Islet precursor cell (in vitro differentiated cells): ENCODE results near the gene ATP9B.
"Not testable (repeated sequence)": the region's sequence is repeated elsewhere in the genome, so short reads cannot be mapped to it uniquely, and the experiment has no call there.

Experiments
- DNase-seq: peaks from one replicate; pipeline ENCODE4 v3.0.0-alpha.2; 2018

ATP9B gene

DNA sequence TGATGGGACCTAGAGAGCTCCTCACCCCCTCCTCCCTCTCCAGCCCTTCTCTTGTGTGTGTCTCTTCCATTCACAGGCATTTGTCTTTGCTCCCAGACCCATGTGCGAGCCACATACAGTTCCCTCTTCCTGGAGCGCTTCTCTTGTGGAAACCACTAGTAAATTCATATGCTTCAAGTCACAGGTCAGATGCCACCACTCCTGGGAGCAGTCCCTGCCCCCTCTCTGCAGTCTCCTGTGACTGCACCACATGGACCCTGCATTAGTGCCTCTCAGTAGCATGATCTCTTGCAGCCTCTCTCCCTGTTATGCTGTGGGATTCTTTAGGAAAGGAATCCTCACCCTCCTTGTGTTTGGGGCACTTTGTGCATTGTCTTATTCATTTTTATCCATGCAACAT, 230.1 kb downstream of the ATP9B start:
- peak; percentile 45 for DNase-seq

DNA sequence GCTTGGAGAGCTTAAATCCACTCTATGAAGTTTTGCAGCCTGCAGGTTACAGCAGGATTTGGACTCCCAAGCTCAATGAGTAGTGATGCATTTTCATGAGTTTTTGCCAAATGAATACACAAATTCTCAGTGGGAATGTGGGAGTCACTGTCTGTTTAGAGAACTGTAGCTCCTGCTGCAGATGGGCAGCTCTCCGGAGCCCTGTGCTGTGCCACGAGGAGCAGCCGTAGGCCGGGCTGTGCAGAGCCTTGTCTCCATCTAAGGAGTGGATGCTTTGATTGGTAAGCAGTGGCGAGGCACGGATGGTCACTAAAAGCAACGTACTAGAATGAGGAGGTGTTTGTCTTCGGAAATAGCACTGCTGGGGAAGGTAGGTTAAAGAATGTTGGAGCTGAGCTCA, 230.5 kb downstream of the ATP9B start:
- peak; percentile 32 for DNase-seq

GRCh38 chr18:79300413-79300812, 231.2 kb downstream of the ATP9B start:
- peak; percentile 38 for DNase-seq

DNA sequence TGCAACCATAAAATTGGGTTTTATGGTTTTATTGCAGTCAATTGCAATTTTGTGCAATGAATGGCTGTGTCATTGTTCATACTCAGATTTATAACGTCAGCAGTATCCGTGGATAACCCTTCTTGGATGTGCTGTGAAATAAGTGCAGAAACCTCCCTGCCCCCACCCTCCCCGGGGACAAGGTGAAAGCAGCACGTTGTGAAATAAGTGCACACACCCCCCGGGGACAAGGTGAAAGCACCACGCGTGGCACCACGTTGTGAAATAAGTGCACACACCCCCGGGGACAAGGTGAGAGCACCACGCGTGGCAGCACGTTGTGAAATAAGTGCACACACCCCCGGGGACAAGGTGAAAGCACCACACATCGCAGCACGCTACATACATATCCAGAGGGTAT, 232.9 kb downstream of the ATP9B start:
- DNase-seq, result peak; percentile 10

- peak; percentile 31 for DNase-seq
Observed at GRCh38 chr18:79305911-79306310, 236.7 kb downstream of the ATP9B start.

DNA sequence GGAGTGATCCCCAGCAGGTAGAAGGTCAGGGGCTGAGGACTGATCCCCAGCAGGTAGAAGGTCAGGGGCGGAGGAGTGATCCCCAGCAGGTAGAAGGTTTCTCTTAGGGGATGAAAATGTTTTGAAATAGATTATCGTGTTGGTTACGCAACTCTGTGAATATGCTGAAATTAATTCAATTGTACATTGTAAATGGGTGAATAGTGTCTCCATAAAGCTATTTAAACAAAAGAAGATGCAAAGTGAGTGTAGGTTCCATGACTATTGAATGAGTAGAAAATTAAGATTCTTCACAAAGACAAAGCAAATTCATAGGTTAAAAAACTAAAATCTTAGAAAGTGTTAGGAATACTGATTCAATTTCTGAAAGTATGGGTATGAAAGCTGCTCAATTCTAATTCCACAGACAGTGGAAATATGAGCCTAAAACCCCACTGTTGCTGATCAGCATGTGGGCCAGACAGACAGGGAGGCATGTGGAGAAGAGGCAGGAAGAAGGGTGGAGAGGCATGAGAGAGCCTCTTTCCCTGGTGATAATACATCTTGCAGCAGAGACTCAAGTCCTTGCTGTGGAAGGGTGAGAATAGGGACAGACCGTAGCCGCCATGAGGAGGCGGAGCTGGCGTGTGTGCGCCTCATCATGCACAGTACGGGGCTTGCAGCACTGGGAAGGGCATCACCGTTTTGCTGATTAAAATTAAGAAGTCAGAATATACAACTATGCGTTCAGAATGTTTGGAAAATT, 240.6 kb downstream of the ATP9B start:
- peak; percentile 20 for DNase-seq

DNA sequence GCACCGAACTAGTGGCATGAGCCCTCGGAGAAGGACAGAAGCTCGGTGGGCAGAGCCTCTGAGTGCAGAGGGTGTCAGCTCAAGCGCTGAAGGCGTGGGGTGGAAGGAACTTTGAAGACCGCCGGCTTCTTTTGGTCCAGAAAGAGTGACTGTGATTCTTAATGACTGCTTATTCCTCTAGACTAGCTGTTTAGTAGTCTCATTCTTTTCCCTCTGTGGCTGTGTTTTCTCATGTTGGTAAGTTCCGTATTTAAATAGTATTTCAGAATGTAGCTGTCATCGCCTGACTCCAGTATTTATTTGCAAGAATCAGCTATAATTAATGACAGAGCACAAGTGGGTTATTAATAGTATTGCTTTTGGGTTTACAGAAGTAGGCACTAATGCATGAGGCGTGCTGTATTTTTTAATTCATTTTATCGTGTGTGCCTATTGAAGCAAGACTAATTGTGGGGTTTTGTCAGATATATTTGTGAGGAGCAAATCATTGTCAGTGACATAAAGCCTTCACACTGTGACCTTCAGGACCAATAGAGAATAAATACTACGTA, 245.7 kb downstream of the ATP9B start:
- peak; percentile 27 for DNase-seq

- no peak for DNase-seq
Observed at GRCh38 chr18:79315596-79315995, 246.4 kb downstream of the ATP9B start.

GRCh38 chr18:79317703-79318102, 248.5 kb downstream of the ATP9B start:
- peak; percentile 58 for DNase-seq

GRCh38 chr18:79318142-79318673, 249.0 kb downstream of the ATP9B start:
- DNase-seq, result peak; percentile 18

DNA sequence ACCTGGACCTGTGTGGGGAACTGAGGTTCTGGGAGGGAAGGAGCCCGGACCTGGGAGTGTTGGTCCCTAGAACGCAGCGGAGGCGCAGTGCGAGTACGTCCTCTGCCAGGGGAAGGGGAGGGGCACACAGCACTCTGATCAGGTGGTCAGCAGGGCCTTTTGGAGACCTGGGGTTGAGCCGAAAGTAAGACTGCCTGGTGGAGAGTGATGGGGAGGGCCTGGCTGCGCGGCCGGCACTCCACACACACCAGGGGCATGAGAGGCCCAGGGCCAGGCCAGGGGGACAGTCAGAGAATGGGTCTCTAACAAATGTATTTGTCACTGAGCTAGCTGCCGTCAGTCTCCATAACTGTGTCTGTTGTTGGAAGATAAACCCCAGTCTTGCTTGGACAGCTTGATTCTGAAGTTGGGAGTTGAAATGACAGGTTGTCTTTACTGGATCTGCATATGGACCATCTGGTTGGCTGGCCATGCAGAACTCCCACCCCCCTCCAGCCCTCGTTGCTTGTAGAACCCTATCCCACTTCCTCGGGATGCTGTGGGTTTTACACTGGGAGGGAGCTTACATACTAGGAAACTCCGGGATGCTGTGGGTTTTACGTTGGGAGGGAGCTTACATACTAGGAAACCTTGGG, 251.1 kb downstream of the ATP9B start:
- peak; percentile 37 for DNase-seq

DNA sequence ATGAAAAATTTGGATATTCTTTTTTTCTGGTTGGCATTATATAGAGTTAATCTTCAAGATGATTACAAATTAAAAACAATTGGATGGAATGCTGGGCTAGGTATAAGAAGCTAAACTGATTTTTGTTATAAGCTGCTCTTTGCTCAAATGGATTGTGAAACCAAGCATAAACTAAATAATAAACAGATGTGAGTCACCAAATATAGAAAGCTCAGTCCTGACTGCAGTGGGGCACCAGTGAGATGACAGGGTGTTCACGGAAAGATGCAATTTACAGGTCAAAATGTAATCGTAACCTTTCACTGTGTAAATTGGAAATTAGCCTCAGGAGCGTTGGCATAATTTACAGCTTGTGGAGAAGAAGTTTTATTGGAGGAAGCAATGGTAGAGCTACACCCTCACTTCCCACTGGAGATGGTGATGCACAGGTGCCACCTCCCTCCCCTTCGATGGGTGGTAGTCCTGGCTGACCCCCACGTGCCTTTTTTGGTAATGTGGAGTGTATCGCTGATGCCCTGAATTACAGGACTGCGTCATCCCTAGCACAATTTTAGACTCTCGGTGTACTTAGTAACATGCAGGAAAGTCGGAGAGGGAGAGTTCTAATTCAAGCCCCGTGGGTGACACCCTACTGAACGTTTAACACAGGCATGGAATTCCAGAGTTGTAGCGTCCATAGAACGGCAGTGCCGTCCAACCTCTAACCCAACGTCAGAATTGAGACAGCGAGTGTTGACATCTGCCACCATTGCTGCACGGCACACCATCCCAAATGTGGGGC, 252.6 kb downstream of the ATP9B start:
- peak; percentile 37 for DNase-seq

DNA sequence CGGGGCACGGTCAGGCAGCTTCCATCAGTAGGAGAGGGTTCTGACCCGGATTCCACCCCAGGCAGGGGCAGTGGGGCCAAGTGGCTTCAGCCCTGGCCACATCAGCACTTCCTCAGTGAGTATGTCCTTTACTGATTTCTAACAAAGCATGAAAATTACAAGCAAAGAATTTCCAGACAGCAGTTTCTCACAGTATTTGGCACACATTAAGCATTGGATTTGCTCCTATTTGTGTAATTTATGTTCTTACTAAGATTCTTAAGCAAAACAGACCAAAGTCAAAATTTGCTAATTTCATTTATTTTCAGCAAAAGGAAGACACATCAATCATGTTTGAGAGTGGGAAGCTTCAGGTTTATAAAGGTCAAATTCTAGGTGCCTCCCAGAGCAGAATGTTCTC, 253.2 kb downstream of the ATP9B start:
- no peak for DNase-seq

DNA sequence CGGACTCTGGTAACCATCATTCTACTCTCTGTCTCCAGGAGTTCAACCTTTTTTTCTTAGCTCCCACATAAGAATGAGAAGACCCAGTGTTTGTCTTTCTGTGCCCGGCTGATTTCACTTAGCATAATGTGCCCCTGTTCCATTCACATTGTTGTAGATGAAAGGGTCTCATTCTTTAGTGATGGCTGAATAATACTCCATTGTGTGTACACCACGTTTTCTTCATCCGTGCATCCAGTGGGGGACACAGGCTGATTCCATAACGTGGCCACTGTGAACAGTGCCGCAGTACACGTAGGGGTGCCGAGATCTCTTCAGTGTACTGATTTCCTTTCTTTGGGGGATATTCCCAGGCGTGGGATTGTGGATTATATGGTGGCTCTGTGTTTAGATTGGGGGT, 254.3 kb downstream of the ATP9B start:
- DNase-seq, result no peak

DNA sequence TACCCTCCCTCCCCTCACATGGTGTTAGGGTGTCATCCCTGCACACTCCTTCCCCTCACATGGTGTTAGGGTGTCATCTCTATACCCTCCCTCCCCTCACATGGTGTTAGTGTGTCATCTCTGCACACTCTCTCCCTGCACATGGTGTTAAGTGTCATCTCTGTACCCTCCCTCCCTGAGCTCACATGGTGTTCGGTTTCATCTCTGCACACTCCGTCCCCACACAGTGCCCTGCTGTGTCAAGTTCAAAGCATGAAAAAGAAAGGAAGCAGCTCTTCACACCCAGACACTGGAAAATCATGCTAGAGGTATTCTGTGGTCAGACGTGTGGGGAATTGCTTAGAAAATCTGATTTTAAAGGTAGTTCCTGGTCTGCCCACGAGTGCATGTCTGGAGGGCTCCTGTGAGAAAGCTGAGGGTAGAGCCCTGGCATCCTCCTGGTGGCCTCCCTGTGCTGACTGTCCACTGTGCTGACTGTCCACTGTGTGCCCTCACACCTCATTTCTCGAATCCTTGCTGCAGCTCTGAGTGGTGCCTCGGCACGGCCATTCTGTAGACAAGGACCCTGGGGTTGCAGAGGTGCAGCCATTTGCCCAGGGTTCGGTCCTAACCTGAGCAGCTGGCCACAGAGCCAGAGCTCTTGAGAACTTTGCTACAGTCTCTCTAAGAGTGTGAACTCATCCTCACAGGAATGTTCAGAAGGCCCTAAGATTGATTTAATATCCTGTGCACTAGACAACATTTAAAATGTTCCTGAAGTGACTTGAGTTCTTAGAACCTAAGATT, 257.4 kb downstream of the ATP9B start:
- no peak for DNase-seq

DNA sequence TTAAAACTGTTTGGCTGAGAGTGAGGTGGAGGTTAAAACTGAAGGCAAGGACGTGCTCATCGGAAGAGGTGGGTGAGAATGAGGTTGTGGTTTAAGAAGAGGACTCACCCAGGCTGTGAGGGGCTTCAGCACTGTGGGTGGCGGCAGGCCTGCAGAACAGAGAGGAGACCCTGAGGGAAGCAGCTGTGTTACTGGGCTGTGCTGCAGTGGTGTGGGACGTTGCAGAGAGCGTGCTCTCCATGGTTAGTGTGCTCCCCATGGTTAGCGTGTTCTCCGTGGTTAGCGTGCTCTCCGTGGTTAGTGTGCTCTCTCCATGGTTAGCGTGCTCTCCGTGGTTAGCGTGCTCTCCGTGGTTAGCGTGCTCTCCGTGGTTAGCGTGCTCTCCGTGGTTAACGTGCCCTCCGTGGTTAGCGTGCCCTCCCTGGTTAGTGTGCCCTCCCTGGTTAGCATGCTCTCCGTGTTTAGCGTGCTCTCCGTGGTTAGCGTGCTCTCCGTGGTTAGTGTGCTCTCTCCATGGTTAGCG, 258.1 kb downstream of the ATP9B start:
- DNase-seq, result no peak

GRCh38 chr18:79327915-79328314, 258.7 kb downstream of the ATP9B start:
- DNase-seq, result not testable (repeated sequence)

DNA sequence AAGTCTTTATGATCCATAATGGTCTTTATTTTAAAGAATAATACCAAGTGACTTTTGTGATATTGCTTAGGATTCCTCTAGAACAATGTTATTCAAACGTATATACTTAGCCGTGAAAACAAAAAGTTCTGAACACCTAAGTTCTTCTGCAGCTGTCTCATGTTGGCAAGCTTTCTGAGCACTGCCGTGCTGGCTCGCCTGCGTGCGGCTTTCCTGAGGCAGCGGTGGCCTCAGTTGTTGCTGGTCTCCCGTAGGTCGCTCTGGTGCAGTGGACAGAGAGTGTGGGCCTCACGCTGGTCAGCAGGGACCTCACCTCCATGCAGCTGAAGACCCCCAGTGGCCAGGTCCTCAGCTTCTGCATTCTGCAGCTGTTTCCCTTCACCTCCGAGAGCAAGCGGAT, 259.7 kb downstream of the ATP9B start:
- DNase-seq, result no peak

- no peak for DNase-seq
Observed at GRCh38 chr18:79329786-79330185, 260.6 kb downstream of the ATP9B start.

DNA sequence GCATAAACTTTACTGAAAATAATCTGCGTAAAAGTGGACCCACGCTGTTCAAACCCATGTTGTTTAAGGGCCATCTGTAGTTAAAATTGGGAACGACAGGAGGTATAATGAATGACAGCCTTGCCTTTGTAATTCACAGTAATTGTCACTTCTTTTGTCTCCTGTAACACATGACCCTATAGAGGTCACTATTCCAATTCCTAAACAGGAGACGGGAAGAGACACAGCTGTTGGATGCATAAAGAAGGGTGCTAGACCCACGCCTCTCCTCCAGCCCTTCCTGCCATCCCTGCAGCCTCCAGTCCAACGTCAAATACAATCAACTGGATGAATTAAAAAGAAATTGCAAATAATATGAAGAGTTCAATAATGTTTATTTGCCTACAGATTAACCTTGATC, 263.5 kb downstream of the ATP9B start:
- DNase-seq, result peak; percentile 5

DNA sequence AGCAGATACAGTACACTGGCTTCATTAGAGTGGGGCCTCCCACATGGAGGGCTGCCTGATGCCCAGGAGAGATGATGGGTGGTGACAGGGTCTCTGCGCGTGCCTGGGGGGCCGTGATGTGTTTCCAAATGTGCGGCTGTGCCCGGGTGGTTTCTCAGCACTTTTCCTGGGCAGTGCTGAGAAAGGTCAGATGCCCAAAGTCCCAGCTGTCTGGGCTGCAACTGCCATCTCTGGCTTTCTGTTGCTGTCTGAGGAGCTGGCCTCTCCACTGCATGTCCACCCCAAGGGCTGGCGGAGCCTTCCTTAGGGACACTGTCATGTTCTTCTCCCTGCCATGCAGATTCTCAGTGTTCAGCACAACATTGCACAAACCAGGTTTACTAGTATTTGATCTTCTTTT, 263.9 kb downstream of the ATP9B start:
- peak; percentile 30 for DNase-seq
